SKM-1 (cell line): Measurements from ENCODE around the gene CLN5.
"Not testable (repeated sequence)": the region's sequence is repeated elsewhere in the genome, so short reads cannot be mapped to it uniquely, and the experiment has no call there.

ENCODE experiments used
- DNase-seq: peaks from one replicate; lab custom pipeline; 2025; ENCODE audit not compliant: unreplicated experiment; lab: John Stamatoyannopoulos, UW

The CLN5 gene

GRCh38 chr13:76975863-76976262, 16.0 kb upstream of the CLN5 start:
- DNase-seq: no peak

DNA sequence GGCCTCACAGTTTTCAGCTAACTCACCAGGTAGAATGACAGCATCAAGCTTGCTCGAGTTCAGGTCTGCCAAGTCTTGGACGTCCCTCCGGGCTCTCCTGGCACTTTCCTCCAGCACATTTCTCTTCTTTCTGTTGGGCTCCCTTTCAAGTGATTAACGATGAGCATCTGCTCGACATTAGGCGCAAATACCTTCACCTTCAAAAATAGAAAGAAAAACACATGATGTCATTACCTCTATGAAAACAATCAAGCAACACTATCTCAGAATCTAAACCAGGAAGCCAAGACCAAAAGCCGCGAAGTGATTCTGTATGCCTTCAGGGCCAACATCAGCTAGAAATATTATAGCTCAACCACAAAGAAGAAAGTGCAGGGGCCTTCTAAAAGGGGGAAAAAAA, 15.4 kb upstream of the CLN5 start:
- DNase-seq: no peak

- DNase-seq: no peak
These were observed 15.0 kb upstream of the CLN5 start for GRCh38 chr13:76976929-76977328.

DNA sequence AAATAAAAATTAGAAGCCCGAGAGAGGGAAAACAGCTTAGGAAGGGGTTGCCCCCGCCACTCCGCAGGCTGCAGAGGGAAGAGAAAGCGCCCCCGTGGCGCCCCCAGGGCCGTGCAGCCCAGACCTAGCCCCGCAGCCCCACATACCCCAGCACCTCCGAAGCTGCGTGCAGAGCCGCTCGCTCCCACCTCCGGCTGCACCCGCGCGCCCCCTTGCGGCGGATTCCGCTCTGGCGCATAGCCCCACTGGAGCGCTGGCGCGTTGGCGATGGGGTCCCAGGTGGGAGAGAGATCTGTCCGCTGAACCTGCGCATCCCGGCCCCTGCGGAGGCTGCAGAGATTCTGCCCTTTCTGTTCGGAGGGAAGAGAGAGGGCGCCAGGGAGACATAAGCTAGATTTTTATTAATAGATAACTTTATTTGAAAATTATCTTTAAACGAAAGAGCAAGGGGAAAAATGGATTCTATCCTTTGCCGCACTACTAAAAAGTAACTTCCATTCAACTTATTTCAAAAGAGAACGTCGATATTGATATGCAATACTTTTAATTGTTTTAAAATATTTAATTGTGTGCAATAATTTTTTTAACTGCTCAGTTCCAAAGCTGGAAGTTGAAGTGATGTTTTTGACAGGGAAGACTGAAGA, 11.7 kb upstream of the CLN5 start:
- no peak for DNase-seq

DNA sequence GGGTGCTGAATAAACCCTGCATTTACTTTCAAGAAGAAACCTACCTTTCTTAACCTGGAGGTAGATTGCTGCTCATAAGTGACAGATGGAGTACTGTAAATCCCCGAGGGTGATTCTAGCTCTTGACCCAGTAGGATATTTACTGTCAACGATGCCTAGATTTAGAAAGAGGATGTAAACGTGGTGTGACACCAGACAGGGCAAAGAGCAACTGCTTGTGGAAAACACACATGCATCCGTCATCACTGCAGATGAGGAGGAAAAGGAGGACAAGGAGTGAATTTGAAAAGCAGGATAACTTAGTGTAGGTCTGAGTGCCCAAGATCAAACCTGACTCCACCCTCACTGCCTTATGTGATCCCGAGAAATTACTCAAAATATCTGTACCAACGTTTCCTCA, 9.8 kb upstream of the CLN5 start:
- DNase-seq: no peak

DNA sequence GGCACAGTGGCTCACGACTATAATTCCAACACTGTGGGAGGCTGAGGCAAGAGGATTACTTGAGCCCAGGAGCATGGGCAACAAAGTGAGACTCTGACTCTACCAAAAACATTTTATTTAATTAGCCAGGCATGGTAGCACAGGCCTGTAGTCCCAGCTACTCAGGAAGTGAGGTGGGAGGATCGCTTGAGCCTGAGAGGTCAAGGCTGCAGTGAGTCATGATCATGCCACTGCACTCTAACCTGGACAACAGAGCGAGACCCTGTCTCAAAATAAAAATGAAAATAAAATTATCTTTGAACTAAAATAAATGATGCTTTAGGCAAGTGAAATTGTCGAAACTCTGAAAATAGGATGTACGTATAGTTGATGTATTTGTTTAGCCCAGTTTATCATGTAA, 8.2 kb upstream of the CLN5 start:
- no peak for DNase-seq

DNA sequence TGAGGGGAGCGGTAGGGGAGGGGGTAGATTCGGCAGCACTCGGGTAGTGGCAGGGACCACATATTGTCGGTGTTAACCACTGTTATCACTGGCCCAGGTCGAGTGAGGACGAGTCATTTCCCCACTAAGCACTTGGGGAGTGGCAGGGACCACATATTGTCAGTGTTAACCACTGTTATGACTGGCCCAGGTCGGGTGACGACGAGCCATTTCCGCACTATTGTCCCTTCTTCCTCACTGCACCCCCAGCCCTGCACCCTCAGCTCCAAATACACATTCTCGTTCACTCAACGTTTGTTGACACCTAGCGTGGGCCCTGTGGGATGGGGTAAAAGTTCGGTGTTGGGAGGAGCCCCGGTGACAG, 467 bp upstream of the CLN5 start:
- DNase-seq: no peak

GRCh38 chr13:76992548-76993001, 694 bp downstream of the CLN5 start:
- DNase-seq: no peak

DNA sequence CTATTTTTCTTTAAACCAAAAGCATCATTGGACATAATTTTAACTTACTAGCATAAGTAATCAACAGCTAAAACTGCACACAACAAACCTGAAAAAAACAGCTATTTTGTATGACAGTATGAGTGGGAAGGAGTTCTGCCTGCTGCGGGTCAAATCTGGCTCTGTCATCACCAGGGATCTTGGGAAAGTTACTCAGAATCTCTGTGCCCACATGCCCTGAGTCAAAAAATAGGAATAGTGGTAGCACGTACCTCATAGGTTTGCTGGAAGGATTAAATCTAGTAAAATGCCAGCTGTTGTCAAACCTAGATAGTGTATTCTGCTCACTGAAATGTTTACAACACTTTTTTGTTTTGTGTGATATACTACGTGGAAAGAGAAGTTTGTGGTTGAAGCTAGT, 1.1 kb downstream of the CLN5 start:
- no peak for DNase-seq

GRCh38 chr13:76993473-76993872, 1.6 kb downstream of the CLN5 start:
- no peak for DNase-seq

- no peak for DNase-seq
These were observed 2.4 kb downstream of the CLN5 start for GRCh38 chr13:76994281-76994680.

- no peak for DNase-seq
These were observed 8.6 kb downstream of the CLN5 start for GRCh38 chr13:77000475-77000874.

- no peak for DNase-seq
These were observed 9.7 kb downstream of the CLN5 start for GRCh38 chr13:77001540-77001939.

- DNase-seq: no peak
These were observed 10.2 kb downstream of the CLN5 start for GRCh38 chr13:77001963-77002587.

- no peak for DNase-seq
These were observed 10.8 kb downstream of the CLN5 start for GRCh38 chr13:77002590-77003190.

- not testable (repeated sequence) for DNase-seq
These were observed 16.5 kb downstream of the CLN5 start for GRCh38 chr13:77008337-77008736.

- no peak for DNase-seq
These were observed 17.1 kb downstream of the CLN5 start for GRCh38 chr13:77009011-77009410.

- not testable (repeated sequence) for DNase-seq
These were observed 17.8 kb downstream of the CLN5 start for GRCh38 chr13:77009719-77010118.

DNA sequence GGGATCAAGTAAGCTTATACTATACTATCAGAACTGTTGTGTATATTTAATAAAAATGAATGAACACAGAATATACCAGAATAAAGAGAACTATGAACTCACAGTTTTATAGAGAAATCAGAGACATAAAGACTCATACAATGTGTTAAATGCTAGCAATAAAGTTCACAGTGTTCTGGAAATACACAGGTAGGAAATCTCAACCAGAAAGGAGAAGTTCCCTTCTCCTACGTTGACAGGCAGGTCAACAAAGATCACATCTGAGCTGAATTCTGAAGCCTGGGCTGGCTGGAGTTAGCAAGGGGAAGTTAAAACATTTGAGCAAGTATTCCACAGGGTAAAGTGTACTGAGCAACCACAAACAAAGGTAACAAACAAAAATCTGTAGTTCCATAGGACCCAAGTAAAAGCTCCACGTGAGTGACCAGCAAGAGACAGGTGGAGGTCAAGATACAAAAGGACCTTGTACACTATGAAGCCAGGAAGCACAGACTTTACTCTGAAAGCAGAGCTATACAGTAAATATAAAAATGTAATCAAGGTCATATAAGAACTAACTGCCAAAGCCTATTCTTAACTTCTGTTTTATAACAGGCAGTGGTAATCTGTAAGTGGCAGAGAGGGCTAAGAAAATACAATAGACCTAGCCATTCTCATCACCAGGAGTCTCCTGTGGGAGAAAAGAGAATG, 22.1 kb downstream of the CLN5 start:
- no peak for DNase-seq

- no peak for DNase-seq
These were observed 23.2 kb downstream of the CLN5 start for GRCh38 chr13:77014906-77015685.

DNA sequence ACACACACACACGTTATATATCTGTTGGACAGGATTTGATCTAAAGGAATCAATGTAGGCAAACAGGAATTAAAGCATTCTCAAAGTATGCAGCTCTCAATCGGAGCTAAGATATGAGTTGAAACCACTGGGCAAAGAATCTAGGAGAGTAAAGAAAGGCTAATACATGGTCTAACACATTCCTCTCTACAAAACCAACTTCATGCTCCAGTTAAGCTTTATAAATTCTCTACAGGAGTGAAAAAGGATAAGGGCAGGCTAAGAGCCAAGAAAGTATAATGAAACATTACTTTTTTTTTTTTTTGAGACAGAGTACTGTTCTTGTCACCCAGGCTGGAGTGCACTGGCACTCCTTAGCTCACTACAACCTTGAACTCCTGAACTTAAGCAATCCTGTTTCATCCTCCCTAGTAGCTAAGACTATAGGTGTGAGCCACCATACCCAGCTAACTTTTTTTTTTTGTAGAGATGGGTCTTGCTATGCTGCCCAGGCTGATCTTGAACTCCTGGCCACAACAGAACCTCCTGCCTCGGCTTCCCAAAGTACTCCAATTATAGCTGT, 24.5 kb downstream of the CLN5 start:
- no peak for DNase-seq
